Measurements from ENCODE around the gene MUC20. TPM values are rescaled to one million over a fixed set of nuclear protein-coding genes. Genes with fewer than 3 reads are reported as not detected.

Gene MUC20
- total RNA-seq, 2 donors from 2014 or later = 3.4 to 5.0 TPM

GRCh38 chr3:195761123-195761566, 40.4 kb downstream of the MUC20 start:
- H3K4me3 ChIP-seq = no peak overlapping the region
- H3K36me3 ChIP-seq = no peaks in the 10 kb centered on the region
- H3K4me1 ChIP-seq = peaks cover 0 to 10% of the 10 kb centered on the region in 2 donors
- no peaks in the 10 kb centered on the region for H3K9me3 ChIP-seq
- no peaks in the 10 kb centered on the region for H3K27me3 ChIP-seq
- no peak overlapping the region for H3K27ac ChIP-seq
- DNase-seq (ENCODE audit: low spot score) = no peak
- no peak for TF ChIP-seq CTCF (IDR thresholded peaks at IDR 0.05)

GRCh38 chr3:195761567-195762248, 40.9 kb downstream of the MUC20 start:
- Histone ChIP-seq H3K4me1 (peaks cover 0 to 10% of the 10 kb centered on the region in 2 donors), H3K36me3 (no peaks in the 10 kb centered on the region), H3K27ac (no peak overlapping the region), H3K4me3 (no peak overlapping the region), H3K27me3 (no peaks in the 10 kb centered on the region), H3K9me3 (no peaks in the 10 kb centered on the region)
- DNase-seq (ENCODE audit: low spot score) = no peak
- TF ChIP-seq CTCF (IDR thresholded peaks at IDR 0.05) = no peak

GRCh38 chr3:195762249-195762585, 41.4 kb downstream of the MUC20 start:
- no peak overlapping the region for H3K27ac ChIP-seq
- no peaks in the 10 kb centered on the region for H3K9me3 ChIP-seq
- peaks cover 0 to 7% of the 10 kb centered on the region in 2 donors for H3K4me1 ChIP-seq
- DNase-seq (ENCODE audit: low spot score) = no peak
- H3K4me3 ChIP-seq = no peak overlapping the region
- H3K27me3 ChIP-seq = no peaks in the 10 kb centered on the region
- TF ChIP-seq CTCF (IDR thresholded peaks at IDR 0.05) = no peak
- no peaks in the 10 kb centered on the region for H3K36me3 ChIP-seq

- no peak for DNase-seq (ENCODE audit: low spot score)
- Histone ChIP-seq H3K4me3 (no peak overlapping the region), H3K4me1 (peaks cover 0 to 3% of the 10 kb centered on the region in 2 donors), H3K36me3 (no peaks in the 10 kb centered on the region), H3K9me3 (no peaks in the 10 kb centered on the region), H3K27ac (no peak overlapping the region), H3K27me3 (no peaks in the 10 kb centered on the region)
- TF ChIP-seq CTCF (IDR thresholded peaks at IDR 0.05) = no peak
Measured at GRCh38 chr3:195762611-195763010, 41.8 kb downstream of the MUC20 start.

GRCh38 chr3:195763076-195763830, 42.5 kb downstream of the MUC20 start:
- no peak for DNase-seq (ENCODE audit: low spot score)
- Histone ChIP-seq H3K27ac (no peak overlapping the region), H3K4me3 (no peak overlapping the region), H3K4me1 (no peaks in the 10 kb centered on the region), H3K27me3 (no peaks in the 10 kb centered on the region), H3K36me3 (no peaks in the 10 kb centered on the region), H3K9me3 (no peaks in the 10 kb centered on the region)
- no peak for TF ChIP-seq CTCF (IDR thresholded peaks at IDR 0.05)

Data from right atrium auricular region (tissue), 2 donors.